DOHH2 (cell line): Measurements from ENCODE around the gene FUOM.

Source experiments
- EZH2phosphoT487 ChIP-seq: fragments of 200-600 bp; sonication (generic); IDR thresholded peaks from 2 replicates; pipeline ENCODE4 v1.6.1; 2017; ENCODE audit warnings: borderline replicate concordance, mild to moderate bottlenecking, antibody characterized with exemption, low read length, moderate library complexity, mixed read lengths
- TF ChIP-seq, protein P1 (sequence below): fragments of 200-600 bp; sonication (generic); IDR thresholded peaks from one replicate; pipeline ENCODE4 v1.5.1; 2014; ENCODE audit warnings: antibody characterized with exemption, mild to moderate bottlenecking, low read depth, low read length; ENCODE audit not compliant: poor library complexity, severe bottlenecking

- no peak for TF ChIP-seq EZH2phosphoT487
- TF ChIP-seq, protein P1, sequence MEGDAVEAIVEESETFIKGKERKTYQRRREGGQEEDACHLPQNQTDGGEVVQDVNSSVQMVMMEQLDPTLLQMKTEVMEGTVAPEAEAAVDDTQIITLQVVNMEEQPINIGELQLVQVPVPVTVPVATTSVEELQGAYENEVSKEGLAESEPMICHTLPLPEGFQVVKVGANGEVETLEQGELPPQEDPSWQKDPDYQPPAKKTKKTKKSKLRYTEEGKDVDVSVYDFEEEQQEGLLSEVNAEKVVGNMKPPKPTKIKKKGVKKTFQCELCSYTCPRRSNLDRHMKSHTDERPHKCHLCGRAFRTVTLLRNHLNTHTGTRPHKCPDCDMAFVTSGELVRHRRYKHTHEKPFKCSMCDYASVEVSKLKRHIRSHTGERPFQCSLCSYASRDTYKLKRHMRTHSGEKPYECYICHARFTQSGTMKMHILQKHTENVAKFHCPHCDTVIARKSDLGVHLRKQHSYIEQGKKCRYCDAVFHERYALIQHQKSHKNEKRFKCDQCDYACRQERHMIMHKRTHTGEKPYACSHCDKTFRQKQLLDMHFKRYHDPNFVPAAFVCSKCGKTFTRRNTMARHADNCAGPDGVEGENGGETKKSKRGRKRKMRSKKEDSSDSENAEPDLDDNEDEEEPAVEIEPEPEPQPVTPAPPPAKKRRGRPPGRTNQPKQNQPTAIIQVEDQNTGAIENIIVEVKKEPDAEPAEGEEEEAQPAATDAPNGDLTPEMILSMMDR: peak; percentile 19
Measured at GRCh38 chr10:133309100-133309719, 48.6 kb downstream of the FUOM start.
